ENCODE measurements around the gene STK24.
"Not testable (repeated sequence)": the region's sequence is repeated elsewhere in the genome, so short reads cannot be mapped to it uniquely, and the experiment has no call there.

STK24 gene

DNA sequence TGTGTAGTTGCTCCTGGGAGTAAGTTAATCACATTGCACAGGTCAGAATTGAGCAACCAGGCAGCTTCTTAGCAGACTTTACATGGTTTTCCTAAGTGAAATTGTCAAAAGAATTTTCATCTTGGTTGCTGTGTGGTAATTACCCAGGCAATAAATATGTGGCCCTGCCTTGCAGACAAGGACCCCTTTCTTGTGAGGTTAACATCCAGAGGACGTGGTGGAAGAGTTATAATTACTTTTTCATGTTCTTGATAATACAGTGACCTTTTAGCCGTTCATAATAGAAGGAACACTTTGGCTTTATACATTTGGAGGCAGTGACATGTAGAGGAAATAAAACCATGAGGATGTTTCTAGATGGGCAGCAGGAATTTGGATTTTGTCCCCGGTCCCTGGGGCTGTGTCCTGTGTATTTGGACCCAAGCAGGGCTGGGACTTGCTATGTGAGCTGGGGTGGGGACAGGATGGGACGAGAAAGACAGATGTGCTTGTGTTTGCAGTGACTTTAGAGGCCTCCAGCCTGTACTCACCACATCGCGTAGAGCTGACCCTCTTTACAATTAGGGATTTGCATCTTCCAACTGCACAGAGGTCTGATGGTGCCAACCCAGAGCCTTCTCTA is 156.2 kb downstream of the STK24 start:
- CTCF ChIA-PET = interaction anchor here (0.8 kb wide), 1 partner anchor 16 kb away, joined by 3 read pairs; no protein-coding TSS in a partner anchor
- Mint-ChIP-seq H3K4me3 (no peak overlapping the region), H3K27me3 (peaks cover 9% of the 10 kb centered on the region), H3K36me3 (no peaks in the 10 kb centered on the region), H3K9me3 (no peaks in the 10 kb centered on the region), H3K4me1 (no peaks in the 10 kb centered on the region), H3K27ac (no peak overlapping the region)
- no peak for DNase-seq

DNA sequence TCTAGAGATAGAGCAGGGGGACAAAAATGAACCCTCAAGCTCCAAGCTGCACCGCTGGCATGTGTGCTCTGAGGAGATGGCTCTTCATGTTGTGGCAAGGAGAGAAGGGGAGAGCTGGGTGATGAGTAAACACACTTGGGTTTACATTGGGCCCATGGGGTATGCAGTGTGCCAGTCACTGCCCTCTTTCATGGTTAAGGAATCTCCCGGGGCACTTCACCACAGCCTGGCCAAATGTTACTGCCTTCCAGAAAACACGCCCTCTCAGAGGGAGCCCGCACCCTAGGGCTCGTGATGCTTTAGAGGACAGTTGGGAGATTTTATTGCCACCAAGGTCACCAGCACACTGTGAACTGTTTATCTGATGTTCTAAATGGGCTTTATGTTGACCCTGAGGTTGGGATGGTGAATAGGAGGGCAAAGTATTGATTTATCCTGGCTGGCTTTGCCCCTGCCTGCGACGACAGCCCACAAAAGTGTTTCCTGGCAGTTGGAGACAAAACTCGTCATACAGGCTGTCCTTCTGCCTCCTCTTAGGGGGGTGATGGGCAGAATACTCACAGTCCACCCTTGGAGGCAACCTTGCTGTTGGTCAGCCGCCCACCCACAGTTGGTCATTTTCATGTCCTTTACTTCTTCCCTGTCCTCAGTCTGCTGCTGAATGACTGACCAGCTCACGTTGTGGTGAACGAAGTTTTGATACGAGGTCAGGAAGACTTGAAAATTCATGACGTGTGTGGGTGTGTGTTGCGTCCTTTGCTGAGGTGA is 156.9 kb downstream of the STK24 start:
- DNase-seq = no peak
- CTCF ChIA-PET = interaction anchor here (0.8 kb wide), 1 partner anchor 17 kb away, joined by 3 read pairs; no protein-coding TSS in a partner anchor
- H3K27me3 Mint-ChIP-seq = peaks cover 10% of the 10 kb centered on the region

GRCh38 chr13:98416408-98416807 is 160.5 kb downstream of the STK24 start:
- CTCF ChIA-PET = interaction anchor here (1.1 kb wide), 1 partner anchor 29 kb away, joined by 3 read pairs; no protein-coding TSS in a partner anchor
- no peak for DNase-seq
- H3K27ac Mint-ChIP-seq = no peak overlapping the region
- H3K4me3 Mint-ChIP-seq = no peak overlapping the region
- H3K9me3 Mint-ChIP-seq = no peaks in the 10 kb centered on the region
- peaks cover 10% of the 10 kb centered on the region for H3K4me1 Mint-ChIP-seq
- no peaks in the 10 kb centered on the region for H3K36me3 Mint-ChIP-seq
- H3K27me3 Mint-ChIP-seq = peaks cover 10% of the 10 kb centered on the region

More for the DNA sequence above, 156.9 kb downstream of the STK24 start:
- Mint-ChIP-seq H3K4me1 (no peaks in the 10 kb centered on the region), H3K36me3 (no peaks in the 10 kb centered on the region), H3K4me3 (no peak overlapping the region), H3K9me3 (no peaks in the 10 kb centered on the region), H3K27ac (no peak overlapping the region)

GRCh38 chr13:98415326-98416070 is 161.4 kb downstream of the STK24 start:
- CTCF ChIA-PET = no interaction called here
- Mint-ChIP-seq H3K27ac (no peak overlapping the region), H3K9me3 (no peaks in the 10 kb centered on the region), H3K4me3 (no peak overlapping the region), H3K36me3 (no peaks in the 10 kb centered on the region), H3K4me1 (peaks cover 10% of the 10 kb centered on the region), H3K27me3 (peaks cover 7% of the 10 kb centered on the region)
- DNase-seq = no peak

DNA sequence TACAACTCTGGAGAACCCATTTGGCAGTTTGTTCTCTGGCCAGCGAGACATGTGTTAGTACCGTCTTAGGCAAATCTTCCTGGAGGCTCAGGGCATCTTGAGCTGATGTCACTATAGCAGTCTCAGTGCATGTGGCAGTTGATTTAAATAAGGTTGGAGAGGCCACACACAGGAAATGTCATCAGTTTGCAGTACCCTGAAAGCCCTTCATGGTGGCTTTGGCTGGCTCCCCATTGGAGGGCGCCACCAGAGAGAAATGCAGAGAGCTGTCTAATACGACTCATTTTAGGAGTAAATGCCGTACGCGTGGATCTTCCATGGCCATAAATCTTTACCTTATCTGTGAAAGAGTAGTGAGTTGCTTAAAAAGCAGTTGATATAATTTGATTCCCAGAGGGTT is 163.1 kb downstream of the STK24 start:
- Mint-ChIP-seq H3K27me3 (peaks cover 7% of the 10 kb centered on the region), H3K27ac (no peak overlapping the region), H3K4me3 (no peak overlapping the region), H3K4me1 (peaks cover 10% of the 10 kb centered on the region), H3K9me3 (no peaks in the 10 kb centered on the region), H3K36me3 (no peaks in the 10 kb centered on the region)
- no peak for DNase-seq
- CTCF ChIA-PET = no interaction called here

- H3K27ac Mint-ChIP-seq, H3K4me1 Mint-ChIP-seq, CTCF ChIA-PET, H3K9me3 Mint-ChIP-seq, H3K27me3 Mint-ChIP-seq, H3K4me3 Mint-ChIP-seq, DNase-seq, H3K36me3 Mint-ChIP-seq: not testable (repeated sequence)
Observed at GRCh38 chr13:98413278-98413677, 163.6 kb downstream of the STK24 start.

- Mint-ChIP-seq H3K4me1 (peaks cover 10% of the 10 kb centered on the region), H3K9me3 (no peaks in the 10 kb centered on the region), H3K27ac (no peak overlapping the region), H3K4me3 (peak overlapping the region; percentile 45), H3K27me3 (peaks cover 5% of the 10 kb centered on the region), H3K36me3 (no peaks in the 10 kb centered on the region)
- no peak for DNase-seq
- CTCF ChIA-PET = interaction anchor here (1.5 kb wide), 1 partner anchor 9 kb away, joined by 4 read pairs; no protein-coding TSS in a partner anchor
Observed at GRCh38 chr13:98411617-98412265, 165.2 kb downstream of the STK24 start.

GRCh38 chr13:98411013-98411412 is 165.9 kb downstream of the STK24 start:
- H3K4me3 Mint-ChIP-seq = no peak overlapping the region
- peaks cover 10% of the 10 kb centered on the region for H3K4me1 Mint-ChIP-seq
- no peaks in the 10 kb centered on the region for H3K36me3 Mint-ChIP-seq
- CTCF ChIA-PET = interaction anchor here (1.5 kb wide), 1 partner anchor 8 kb away, joined by 4 read pairs; no protein-coding TSS in a partner anchor
- DNase-seq = no peak
- H3K9me3 Mint-ChIP-seq = no peaks in the 10 kb centered on the region
- H3K27ac Mint-ChIP-seq = no peak overlapping the region
- H3K27me3 Mint-ChIP-seq = peaks cover 3% of the 10 kb centered on the region

DNA sequence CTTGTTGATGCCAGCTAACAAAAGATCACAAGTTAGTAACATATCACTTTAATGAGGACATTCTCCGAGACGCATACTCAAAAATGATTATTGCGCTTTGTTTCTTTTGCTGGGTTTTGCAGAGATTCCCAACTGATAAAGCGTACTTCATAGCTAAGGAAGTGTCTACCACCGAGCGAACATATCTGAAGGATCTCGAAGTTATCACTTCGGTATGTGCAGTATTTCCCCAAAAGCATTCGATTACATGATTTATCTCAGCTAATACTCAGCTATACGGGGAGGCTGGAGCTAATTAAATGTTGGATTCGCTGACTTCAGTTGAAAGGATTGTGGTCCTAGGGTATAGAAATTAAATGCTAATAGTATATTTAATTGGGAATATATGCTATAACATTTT is 166.3 kb downstream of the STK24 start:
- Mint-ChIP-seq H3K4me3 (no peak overlapping the region), H3K27ac (no peak overlapping the region), H3K36me3 (no peaks in the 10 kb centered on the region), H3K27me3 (peaks cover under 1% of the 10 kb centered on the region), H3K9me3 (no peaks in the 10 kb centered on the region), H3K4me1 (peaks cover 10% of the 10 kb centered on the region)
- CTCF ChIA-PET = interaction anchor here (1.5 kb wide), 1 partner anchor 8 kb away, joined by 4 read pairs; no protein-coding TSS in a partner anchor
- DNase-seq = no peak

GRCh38 chr13:98409281-98409680 is 167.6 kb downstream of the STK24 start:
- no peak overlapping the region for H3K4me3 Mint-ChIP-seq
- no peaks in the 10 kb centered on the region for H3K9me3 Mint-ChIP-seq
- H3K36me3 Mint-ChIP-seq = no peaks in the 10 kb centered on the region
- no peak for DNase-seq
- H3K4me1 Mint-ChIP-seq = peaks cover 10% of the 10 kb centered on the region
- CTCF ChIA-PET = no interaction called here
- H3K27ac Mint-ChIP-seq = no peak overlapping the region
- H3K27me3 Mint-ChIP-seq = no peaks in the 10 kb centered on the region

- H3K4me1 Mint-ChIP-seq = peaks cover 9% of the 10 kb centered on the region
- H3K27ac Mint-ChIP-seq = no peak overlapping the region
- H3K36me3 Mint-ChIP-seq = no peaks in the 10 kb centered on the region
- DNase-seq = no peak
- no peaks in the 10 kb centered on the region for H3K27me3 Mint-ChIP-seq
- CTCF ChIA-PET = interaction anchor here (0.6 kb wide), 1 partner anchor 436 kb away, joined by 3 read pairs; no protein-coding TSS in a partner anchor
- H3K9me3 Mint-ChIP-seq = no peaks in the 10 kb centered on the region
- H3K4me3 Mint-ChIP-seq = no peak overlapping the region
Observed at GRCh38 chr13:98407575-98407974, 169.3 kb downstream of the STK24 start.

DNA sequence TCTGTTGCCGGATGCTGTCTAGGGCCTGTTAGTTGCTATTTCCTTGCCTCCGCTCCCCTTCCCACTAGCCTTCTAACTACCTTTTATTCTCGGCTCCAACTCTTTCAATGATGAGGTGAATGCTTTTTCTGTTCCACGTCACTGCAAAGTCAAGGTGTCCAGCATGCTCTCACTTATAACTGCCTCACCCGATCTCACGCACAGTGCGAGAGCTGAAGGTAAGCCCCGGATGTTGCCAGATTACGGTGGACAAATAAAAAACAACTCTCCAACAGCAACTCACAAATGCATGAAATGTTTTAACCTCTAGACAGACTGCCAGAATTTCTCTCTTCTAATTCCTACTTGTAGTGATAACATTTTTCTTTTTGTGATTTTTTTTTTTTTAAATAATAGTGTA is 169.9 kb downstream of the STK24 start:
- Mint-ChIP-seq H3K9me3 (no peaks in the 10 kb centered on the region), H3K27ac (no peak overlapping the region), H3K4me3 (no peak overlapping the region), H3K27me3 (no peaks in the 10 kb centered on the region), H3K4me1 (peaks cover 4% of the 10 kb centered on the region), H3K36me3 (no peaks in the 10 kb centered on the region)
- CTCF ChIA-PET = no interaction called here
- no peak for DNase-seq

DNA sequence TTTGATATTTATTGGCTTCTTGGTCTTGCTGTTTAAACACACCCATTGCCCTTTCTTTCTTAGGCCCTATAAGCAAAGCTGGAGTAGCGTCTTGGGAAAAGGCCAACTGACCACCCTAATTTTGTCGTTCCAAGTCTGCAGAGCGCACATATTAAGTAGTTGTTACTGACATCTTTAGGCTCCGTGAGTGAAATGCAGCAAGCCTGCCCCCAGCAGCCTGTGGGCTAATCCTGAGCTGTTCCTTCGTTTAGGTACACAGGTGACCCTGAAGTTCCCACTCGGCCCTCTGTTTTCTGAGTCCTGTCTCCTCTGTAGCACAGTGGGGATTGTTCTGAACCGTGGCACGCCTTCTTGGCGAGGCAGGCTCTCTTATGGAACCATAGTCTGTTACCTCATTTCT is 170.5 kb downstream of the STK24 start:
- H3K4me3 Mint-ChIP-seq = no peak overlapping the region

More for the DNA sequence above, 170.5 kb downstream of the STK24 start:
- Mint-ChIP-seq H3K36me3 (no peaks in the 10 kb centered on the region), H3K27me3 (no peaks in the 10 kb centered on the region), H3K4me1 (no peaks in the 10 kb centered on the region), H3K9me3 (no peaks in the 10 kb centered on the region), H3K27ac (no peak overlapping the region)
- CTCF ChIA-PET = no interaction called here
- DNase-seq = no peak
